Parietal lobe (tissue), 1 donor: ENCODE results near the gene RIPOR2. TPM values are rescaled to one million over a fixed set of nuclear protein-coding genes. Genes with fewer than 3 reads are reported as not detected.

Source experiments
- total RNA-seq: library from RNA; depleted of rRNA; stranded (reverse); fragments of >200 nt; gene quantifications from one replicate; pipeline ENCODE4 v1.2.3, GENCODE V29; 2014

Gene RIPOR2, protein sequence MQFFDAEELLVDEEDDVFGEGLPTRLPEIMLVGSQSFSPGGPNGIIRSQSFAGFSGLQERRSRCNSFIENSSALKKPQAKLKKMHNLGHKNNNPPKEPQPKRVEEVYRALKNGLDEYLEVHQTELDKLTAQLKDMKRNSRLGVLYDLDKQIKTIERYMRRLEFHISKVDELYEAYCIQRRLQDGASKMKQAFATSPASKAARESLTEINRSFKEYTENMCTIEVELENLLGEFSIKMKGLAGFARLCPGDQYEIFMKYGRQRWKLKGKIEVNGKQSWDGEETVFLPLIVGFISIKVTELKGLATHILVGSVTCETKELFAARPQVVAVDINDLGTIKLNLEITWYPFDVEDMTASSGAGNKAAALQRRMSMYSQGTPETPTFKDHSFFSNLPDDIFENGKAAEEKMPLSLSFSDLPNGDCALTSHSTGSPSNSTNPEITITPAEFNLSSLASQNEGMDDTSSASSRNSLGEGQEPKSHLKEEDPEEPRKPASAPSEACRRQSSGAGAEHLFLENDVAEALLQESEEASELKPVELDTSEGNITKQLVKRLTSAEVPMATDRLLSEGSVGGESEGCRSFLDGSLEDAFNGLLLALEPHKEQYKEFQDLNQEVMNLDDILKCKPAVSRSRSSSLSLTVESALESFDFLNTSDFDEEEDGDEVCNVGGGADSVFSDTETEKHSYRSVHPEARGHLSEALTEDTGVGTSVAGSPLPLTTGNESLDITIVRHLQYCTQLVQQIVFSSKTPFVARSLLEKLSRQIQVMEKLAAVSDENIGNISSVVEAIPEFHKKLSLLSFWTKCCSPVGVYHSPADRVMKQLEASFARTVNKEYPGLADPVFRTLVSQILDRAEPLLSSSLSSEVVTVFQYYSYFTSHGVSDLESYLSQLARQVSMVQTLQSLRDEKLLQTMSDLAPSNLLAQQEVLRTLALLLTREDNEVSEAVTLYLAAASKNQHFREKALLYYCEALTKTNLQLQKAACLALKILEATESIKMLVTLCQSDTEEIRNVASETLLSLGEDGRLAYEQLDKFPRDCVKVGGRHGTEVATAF
- total RNA-seq: 33.2 TPM

GRCh38 chr6:24935366-24936152 is at the start of gene RIPOR2:
TSS of gene RIPOR2 (minus strand) at chr6:24935960. CDS start at chr6:24935898, 62 bp downstream.

GRCh38 chr6:24798740-24799540 is 136.8 kb downstream of the RIPOR2 start, which contains the start of gene ARMH2:
TSS of gene ARMH2 (minus strand) at chr6:24798917. CDS start at chr6:24798857, 60 bp downstream.

GRCh38 chr6:24774696-24775519 is 160.9 kb downstream of the RIPOR2 start, which contains the start of gene GMNN:
TSS of gene GMNN (plus strand) at chr6:24774937. CDS start at chr6:24777247, 2,310 bp downstream.

Other genes with a start within 250 kb of the RIPOR2 start
- 93.9 TPM for gene C6orf62, start 216.8 kb downstream of the RIPOR2 start, total RNA-seq
- gene GMNN, start 161.0 kb downstream of the RIPOR2 start, total RNA-seq: 8.1 TPM
- not detected for gene ARMH2, start 137.0 kb downstream of the RIPOR2 start, total RNA-seq